OCI-LY7 (cell line): Measurements from ENCODE around the gene WDFY2. TPM values are rescaled to one million over a fixed set of nuclear protein-coding genes. Genes with fewer than 3 reads are reported as not detected.

Source experiments
- BruUV-seq: library from RNA; stranded (reverse); fragments of 400-500 nt; replicated peaks from 2 replicates; lab custom pipeline; 2021; lab: Mats Ljungman, UMichigan
- CTCF ChIA-PET: fragments of 300-600 bp; sonication (Branson Sonifier 250); formaldehyde crosslinking; loops from one replicate; lab custom pipeline; 2022; ENCODE audit warnings: antibody characterized with exemption; ENCODE audit not compliant: unreplicated experiment; lab: Charles Lee
- POLR2A ChIA-PET: fragments of 300-600 bp; sonication (Branson Sonifier 250); formaldehyde crosslinking; loops from one replicate; lab custom pipeline; 2022; ENCODE audit warnings: antibody characterized with exemption; lab: Charles Lee
- DNase-seq: peaks from one replicate; pipeline ENCODE4 v3.0.0-alpha.2; 2015; ENCODE audit warnings: low spot score
- H2AFZ ChIP-seq: fragments of 200-600 bp; sonication (generic), shearing (Covaris generic); 2 replicates; pipeline ENCODE4 v1.6.1; 2014; ENCODE audit warnings: mild to moderate bottlenecking, antibody characterized with exemption, low read length, moderate library complexity
- H3K27ac ChIP-seq: fragments of 200-600 bp; sonication (generic); 2 replicates; pipeline ENCODE4 v1.5.1; 2014; ENCODE audit warnings: mixed run types, low read depth, mild to moderate bottlenecking, moderate library complexity, low read length, inconsistent platforms; ENCODE audit not compliant: poor library complexity, severe bottlenecking
- H3K36me3 ChIP-seq: fragments of 200-600 bp; sonication (generic); 2 replicates; pipeline ENCODE4 v1.6.1; 2014; ENCODE audit warnings: mild to moderate bottlenecking, antibody characterized with exemption, low read length, moderate library complexity, mixed read lengths; ENCODE audit not compliant: insufficient read depth
- H3K4me1 ChIP-seq: fragments of 200-600 bp; sonication (generic); 2 replicates; pipeline ENCODE4 v1.5.1; 2014; ENCODE audit warnings: mild to moderate bottlenecking, low read length; ENCODE audit not compliant: insufficient read depth, poor library complexity, severe bottlenecking
- H3K4me2 ChIP-seq: fragments of 200-600 bp; sonication (generic); 2 replicates; pipeline ENCODE4 v1.6.1; 2014; ENCODE audit warnings: mild to moderate bottlenecking, low read length
- H3K4me3 ChIP-seq: fragments of 200-600 bp; sonication (generic); 2 replicates; pipeline ENCODE4 v1.5.1; 2014; ENCODE audit warnings: mild to moderate bottlenecking, low read depth, low read length; ENCODE audit not compliant: poor library complexity, severe bottlenecking
- H3K79me2 ChIP-seq: fragments of 200-600 bp; sonication (generic); 2 replicates; pipeline ENCODE4 v1.6.1; 2016; ENCODE audit warnings: low read depth, mild to moderate bottlenecking, low read length, moderate library complexity, mixed read lengths; ENCODE audit not compliant: insufficient read depth
- H3K9me2 ChIP-seq: fragments of 200-600 bp; sonication (generic); 2 replicates; pipeline ENCODE4 v1.6.1; 2016; ENCODE audit warnings: mild to moderate bottlenecking, low read length, mixed read lengths; ENCODE audit not compliant: insufficient read depth
- H3K9me3 ChIP-seq: fragments of 200-600 bp; sonication (generic); 2 replicates; pipeline ENCODE4 v1.6.1; 2014; ENCODE audit warnings: mild to moderate bottlenecking, mixed run types, low read length, mixed read lengths
- H4K20me1 ChIP-seq: fragments of 200-600 bp; sonication (generic); 2 replicates; pipeline ENCODE4 v1.6.1; 2014; ENCODE audit warnings: mild to moderate bottlenecking, antibody characterized with exemption, low read length, moderate library complexity, mixed read lengths; ENCODE audit not compliant: insufficient read depth
- CTCF ChIP-seq: fragments of 200-600 bp; sonication (generic); conservative IDR thresholded peaks from 2 replicates; pipeline ENCODE4 v1.5.1; 2014; ENCODE audit warnings: mild to moderate bottlenecking, antibody characterized with exemption, low read length, moderate library complexity, mixed read lengths
- EZH2phosphoT487 ChIP-seq: fragments of 200-600 bp; sonication (generic); IDR thresholded peaks from 2 replicates; pipeline ENCODE4 v1.6.1; 2018; ENCODE audit warnings: low read depth, borderline replicate concordance, mild to moderate bottlenecking, mixed run types, antibody characterized with exemption, low read length, moderate library complexity, mixed read lengths
- intact Hi-C: fragments of 100-400 bp; cut with micrococcal nuclease; formaldehyde crosslinking; loops from one replicate; pipeline ENCODE4 v1.10.0; 2022; ENCODE audit not compliant: unreplicated experiment
- total RNA-seq, 2 experiments: library from RNA; depleted of rRNA in 1 of 2; stranded (reverse); fragments of >200 nt in 1 of 2; shearing (Covaris generic) in 1 of 2; gene quantifications; 2 replicates each; pipeline ENCODE4 v1.2.3, GENCODE V29; 2014 to 2022

The WDFY2 gene
- total RNA-seq, 2 experiments from 2014 or later: 6.4 to 18.1 TPM

- H3K4me3 ChIP-seq: no peak overlapping the region
- intact Hi-C loops: no loop called here
- no peaks in the 10 kb centered on the region for H3K9me2 ChIP-seq
- H4K20me1 ChIP-seq: peaks cover 20% of the 10 kb centered on the region; the same call in 1 of the 2 replicates
- peaks cover 10% of the 10 kb centered on the region for H3K4me1 ChIP-seq
- TF ChIP-seq EZH2phosphoT487 (no peak), CTCF (no peak)
- no TSS peak for BruUV-seq
- no peak overlapping the region for H3K4me2 ChIP-seq
- H3K79me2 ChIP-seq: peaks cover 23% of the 10 kb centered on the region; the same call in 1 of the 2 replicates
- DNase-seq: no peak
- H3K9me3 ChIP-seq: no peaks in the 10 kb centered on the region
- ChIA-PET POLR2A (no interaction called here), CTCF (no interaction called here)
- no peak overlapping the region for H3K27ac ChIP-seq
- no peak overlapping the region for H2AFZ ChIP-seq
- peaks cover 5% of the 10 kb centered on the region; the same call in 1 of the 2 replicates for H3K36me3 ChIP-seq
Measured at GRCh38 chr13:51588406-51588949, 4.2 kb downstream of the WDFY2 start.

GRCh38 chr13:51589793-51590192 lies 5.5 kb downstream of the WDFY2 start:
- Histone ChIP-seq H3K4me1 (peaks cover 10% of the 10 kb centered on the region), H3K27ac (no peak overlapping the region), H3K79me2 (peaks cover 33% of the 10 kb centered on the region; the same call in 1 of the 2 replicates), H3K36me3 (peaks cover 5% of the 10 kb centered on the region; the same call in 1 of the 2 replicates), H3K9me3 (no peaks in the 10 kb centered on the region), H2AFZ (no peak overlapping the region), H3K4me2 (no peak overlapping the region), H3K4me3 (no peak overlapping the region), H3K9me2 (no peaks in the 10 kb centered on the region), H4K20me1 (peaks cover 20% of the 10 kb centered on the region; the same call in 1 of the 2 replicates)
- no peak for DNase-seq
- ChIA-PET CTCF (no interaction called here), POLR2A (interaction anchor here (0.6 to 1.3 kb wide), 4 partner anchors 35 to 546 kb away, joined by 3 to 5 read pairs (median 4); partner anchors contain the start of gene INTS6)
- intact Hi-C loops: no loop called here
- no peak for TF ChIP-seq EZH2phosphoT487
- no peak for TF ChIP-seq CTCF
- BruUV-seq: no TSS peak
